ENCODE data around the gene MUC13. TPM values are rescaled to one million over a fixed set of nuclear protein-coding genes. Genes with fewer than 3 reads are reported as not detected.
A peak's percentile ranks its signal among the peaks of the same experiment; 100 is the strongest.

The MUC13 gene
- total RNA-seq, 2 experiments from 2014 or later, result not detected

- ChIA-PET POLR2A (no interaction called here), CTCF (interaction anchor here (0.6 to 2.9 kb wide), 4 partner anchors 11 to 129 kb away, joined by 3 to 15 read pairs (median 4); no protein-coding TSS in a partner anchor)
- H3K27me3 Mint-ChIP-seq (ENCODE audit: low read depth), result peaks cover 35% of the 10 kb centered on the region
- ATAC-seq (no peak), DNase-seq (no peak)
- H3K27ac Mint-ChIP-seq, result no peak overlapping the region
- no peak overlapping the region for H3K4me3 Mint-ChIP-seq
- H3K36me3 Mint-ChIP-seq (ENCODE audit: low read depth), result no peaks in the 10 kb centered on the region
- no peaks in the 10 kb centered on the region for H3K9me3 Mint-ChIP-seq (ENCODE audit: insufficient read depth)
- no peaks in the 10 kb centered on the region for H3K4me1 Mint-ChIP-seq (ENCODE audit: low read depth)
These were observed 43.9 kb downstream of the MUC13 start for GRCh38 chr3:124890573-124891190.

- Mint-ChIP-seq H3K4me3 (no peak overlapping the region), H3K4me1 (ENCODE audit: low read depth) (no peaks in the 10 kb centered on the region), H3K36me3 (ENCODE audit: low read depth) (no peaks in the 10 kb centered on the region), H3K27ac (no peak overlapping the region), H3K9me3 (ENCODE audit: insufficient read depth) (no peaks in the 10 kb centered on the region), H3K27me3 (ENCODE audit: low read depth) (peaks cover 50% of the 10 kb centered on the region)
- ATAC-seq (no peak), DNase-seq (no peak)
- ChIA-PET POLR2A (no interaction called here), CTCF (interaction anchor here (1.2 to 2.2 kb wide), 2 partner anchors 22 to 128 kb away, joined by 4 to 5 read pairs; no protein-coding TSS in a partner anchor)
These were observed 45.8 kb downstream of the MUC13 start for GRCh38 chr3:124888482-124889441.

- no peak overlapping the region for H3K27ac Mint-ChIP-seq
- no peak for DNase-seq
- no peaks in the 10 kb centered on the region for H3K9me3 Mint-ChIP-seq (ENCODE audit: insufficient read depth)
- POLR2A ChIA-PET, result no interaction called here
- CTCF ChIA-PET, result interaction anchor here (1.2 kb wide), 1 partner anchor 127 kb away, joined by 4 read pairs; no protein-coding TSS in a partner anchor
- H3K4me1 Mint-ChIP-seq (ENCODE audit: low read depth), result no peaks in the 10 kb centered on the region
- H3K36me3 Mint-ChIP-seq (ENCODE audit: low read depth), result no peaks in the 10 kb centered on the region
- peak overlapping the region; percentile 52 for H3K4me3 Mint-ChIP-seq
- peaks cover 52% of the 10 kb centered on the region for H3K27me3 Mint-ChIP-seq (ENCODE audit: low read depth)
- ATAC-seq, result no peak
These were observed 46.6 kb downstream of the MUC13 start for GRCh38 chr3:124887932-124888298.

DNA sequence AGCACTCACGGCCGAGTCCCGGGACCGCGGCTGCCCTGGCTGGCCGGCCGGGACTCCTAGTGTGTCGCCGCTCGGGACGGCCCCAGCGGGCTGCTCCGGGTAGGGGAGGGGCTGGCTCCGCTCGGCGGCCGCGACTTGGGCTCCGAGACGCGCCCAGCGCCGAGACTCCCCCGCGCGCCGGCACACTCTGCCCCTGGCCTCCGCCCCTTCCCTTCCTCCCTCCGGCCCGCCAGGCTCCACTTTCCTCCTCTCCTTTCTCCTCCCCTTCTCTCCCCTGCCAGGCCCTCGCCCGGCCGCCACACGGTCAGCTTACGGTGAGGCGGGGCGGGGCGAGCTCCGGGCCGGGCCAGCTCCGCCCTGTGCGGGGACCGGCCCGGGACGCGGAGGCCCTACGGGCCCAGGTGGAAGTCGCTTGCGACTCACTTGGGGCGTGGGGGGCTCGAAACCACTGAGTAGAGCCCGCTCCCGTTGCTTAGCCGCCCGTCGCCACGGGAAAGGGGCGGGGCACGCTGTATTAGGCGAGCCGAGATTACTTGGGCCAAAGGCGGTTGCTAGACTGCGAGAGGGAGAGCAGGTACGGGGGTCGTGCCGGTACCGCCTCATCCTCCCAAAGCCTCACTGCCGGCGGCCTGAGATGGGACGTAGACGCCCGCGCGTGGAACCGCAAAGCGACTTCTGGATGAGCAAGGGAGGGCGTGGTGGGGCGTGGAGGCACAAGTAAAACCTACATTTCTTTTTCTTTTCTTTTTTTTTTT, 47.2 kb downstream of the MUC13 start, which contains the start of gene ITGB5:
TSS of gene ITGB5 (minus strand) at position 189 of the 755 bp plus-strand sequence. CDS start 365 bp downstream, outside the sequence.
- H3K27ac Mint-ChIP-seq, result no peak within 1 kb of the TSS
- no peaks in the 10 kb centered on the region for H3K36me3 Mint-ChIP-seq (ENCODE audit: low read depth)
- H3K4me1 Mint-ChIP-seq (ENCODE audit: low read depth), result no peaks in the 10 kb centered on the region
- ATAC-seq (peak; percentile 81), DNase-seq (peak; percentile 30)
- H3K27me3 Mint-ChIP-seq (ENCODE audit: low read depth), result peaks cover 58% of the 10 kb centered on the region
- ChIA-PET CTCF (interaction anchor here (0.7 to 1.3 kb wide), 3 partner anchors 14 to 127 kb away, joined by 3 to 4 read pairs (median 3); no protein-coding TSS in a partner anchor), POLR2A (no interaction called here)
- no peaks in the 10 kb centered on the region for H3K9me3 Mint-ChIP-seq (ENCODE audit: insufficient read depth)
- peak within 1 kb of the TSS; percentile 52 for H3K4me3 Mint-ChIP-seq

DNA sequence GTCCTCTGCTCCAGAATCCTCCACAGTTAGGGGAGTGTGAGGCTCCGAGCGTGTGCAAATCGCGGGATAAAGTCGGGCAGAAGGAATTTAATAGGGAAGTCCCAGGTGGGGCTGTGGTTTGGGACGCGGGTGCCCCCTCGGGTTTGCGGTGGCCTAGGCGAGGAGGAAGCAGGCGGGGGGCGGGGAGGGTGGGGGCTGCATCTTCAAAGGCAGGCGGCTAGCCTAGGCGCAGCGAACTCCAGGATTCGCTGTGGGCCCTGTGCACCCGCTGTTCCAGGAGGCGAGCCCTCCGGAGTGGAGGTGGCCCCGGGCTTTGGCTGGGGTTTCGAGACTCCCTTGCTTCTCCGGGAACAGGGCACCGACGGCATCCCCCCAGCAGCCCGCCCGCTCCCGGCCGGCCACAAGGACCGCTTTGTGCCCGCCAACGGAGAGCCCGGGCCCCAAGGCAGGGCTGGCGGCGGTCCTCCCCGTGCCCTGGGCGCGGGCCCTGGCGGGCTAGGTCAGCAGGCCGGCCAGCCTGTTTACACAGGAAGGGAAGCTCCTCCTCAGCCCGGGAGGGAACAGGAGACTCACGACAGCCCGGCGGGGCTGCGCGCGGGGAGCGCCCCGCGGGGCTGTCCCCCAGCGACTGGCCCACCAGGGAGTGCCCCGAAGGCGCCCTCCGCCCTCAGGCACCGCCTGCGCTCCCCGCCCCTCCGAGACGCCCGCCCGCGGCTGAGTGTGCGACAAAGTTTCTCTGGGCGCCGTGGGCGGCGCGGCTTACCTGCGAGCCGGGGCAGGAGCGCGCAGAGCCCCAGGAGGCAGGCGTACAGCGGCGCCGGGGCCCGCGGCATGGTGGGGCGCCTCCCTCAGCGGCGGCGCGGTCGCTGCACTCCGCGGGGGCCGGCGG, 48.1 kb downstream of the MUC13 start:
- Mint-ChIP-seq H3K4me3 (peak overlapping the region; percentile 17), H3K4me1 (ENCODE audit: low read depth) (no peaks in the 10 kb centered on the region), H3K36me3 (ENCODE audit: low read depth) (no peaks in the 10 kb centered on the region), H3K9me3 (ENCODE audit: insufficient read depth) (no peaks in the 10 kb centered on the region), H3K27me3 (ENCODE audit: low read depth) (peaks cover 63% of the 10 kb centered on the region), H3K27ac (no peak overlapping the region)
- ATAC-seq, result peak; percentile 63
- ChIA-PET POLR2A (no interaction called here), CTCF (interaction anchor here (0.7 to 1.3 kb wide), 2 partner anchors 15 to 126 kb away, joined by 3 read pairs; no protein-coding TSS in a partner anchor)
- no peak for DNase-seq

DNA sequence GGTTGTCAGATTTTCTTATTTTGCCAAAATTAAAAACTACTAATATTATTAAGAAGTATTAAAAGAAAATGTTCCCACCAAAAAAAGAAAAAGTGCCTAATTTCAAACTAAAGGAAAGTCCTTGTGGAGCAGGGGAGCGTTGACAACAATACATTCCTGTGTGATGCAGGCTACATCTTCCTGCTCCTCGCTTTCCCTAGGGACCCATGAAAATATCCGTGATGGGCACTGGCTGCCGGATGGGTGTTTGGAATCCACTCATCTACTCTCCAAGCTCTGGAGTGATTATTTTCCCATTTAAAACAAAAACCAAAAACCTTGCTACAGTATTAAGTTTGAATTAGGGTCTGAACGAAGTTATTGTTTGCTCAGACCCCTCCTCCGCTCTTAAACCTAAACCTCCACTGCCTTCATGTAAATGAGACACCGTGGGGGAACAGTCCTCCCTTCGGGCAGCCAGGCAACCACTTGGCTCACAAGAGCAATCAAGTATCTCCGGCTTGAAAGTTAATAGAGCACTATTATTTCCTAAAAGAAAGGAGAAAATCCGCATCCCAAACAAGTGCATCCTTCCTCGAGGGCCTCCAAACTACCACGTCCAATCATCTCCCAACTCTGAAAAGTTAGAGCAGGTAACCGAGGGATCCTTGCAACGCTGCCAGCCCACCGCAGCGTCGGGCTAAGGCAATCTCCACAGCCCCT, 48.9 kb downstream of the MUC13 start:
- ATAC-seq (no peak), DNase-seq (no peak)
- H3K27ac Mint-ChIP-seq, result no peak overlapping the region
- no peaks in the 10 kb centered on the region for H3K4me1 Mint-ChIP-seq (ENCODE audit: low read depth)
- CTCF ChIA-PET, result no interaction called here
- peak overlapping the region; percentile 17 for H3K4me3 Mint-ChIP-seq
- H3K27me3 Mint-ChIP-seq (ENCODE audit: low read depth), result peaks cover 61% of the 10 kb centered on the region
- H3K36me3 Mint-ChIP-seq (ENCODE audit: low read depth), result no peaks in the 10 kb centered on the region
- no peaks in the 10 kb centered on the region for H3K9me3 Mint-ChIP-seq (ENCODE audit: insufficient read depth)
- POLR2A ChIA-PET, result no interaction called here

DNA sequence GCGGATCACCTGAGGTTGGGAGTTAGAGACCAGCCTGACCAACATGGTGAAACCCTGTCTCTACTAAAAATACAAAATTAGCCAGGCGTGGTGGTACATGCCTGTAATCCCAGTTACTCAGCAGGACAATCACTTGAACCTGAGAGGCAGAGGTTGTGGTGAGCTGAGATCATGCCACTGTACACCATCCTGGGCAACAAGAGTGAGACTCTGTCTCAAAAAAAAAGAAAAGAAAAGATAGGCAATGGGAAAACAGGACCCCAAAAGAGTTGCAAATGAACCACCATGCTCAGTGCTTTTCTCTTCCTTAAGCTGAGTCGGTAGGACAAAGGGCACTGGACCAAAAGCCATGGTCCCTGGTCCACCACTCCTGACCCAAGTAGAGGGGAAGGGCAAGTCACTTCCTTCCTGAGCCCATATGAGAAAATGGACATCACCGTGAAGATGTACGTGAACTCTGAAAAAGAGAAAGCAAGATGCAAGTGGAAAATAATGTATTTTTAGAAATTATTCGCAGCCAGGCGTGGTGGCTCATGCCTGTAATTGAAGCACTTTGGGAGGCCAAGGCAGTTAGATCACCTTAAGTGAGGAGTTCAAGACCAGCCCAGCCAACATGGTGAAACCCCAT, 50.0 kb downstream of the MUC13 start:
- no peak for DNase-seq
- ChIA-PET CTCF (no interaction called here), POLR2A (no interaction called here)
- no peak overlapping the region for H3K4me3 Mint-ChIP-seq
- H3K36me3 Mint-ChIP-seq (ENCODE audit: low read depth), result no peaks in the 10 kb centered on the region
- peaks cover 60% of the 10 kb centered on the region for H3K27me3 Mint-ChIP-seq (ENCODE audit: low read depth)
- H3K9me3 Mint-ChIP-seq (ENCODE audit: insufficient read depth), result no peaks in the 10 kb centered on the region
- no peaks in the 10 kb centered on the region for H3K4me1 Mint-ChIP-seq (ENCODE audit: low read depth)
- ATAC-seq, result no peak
- H3K27ac Mint-ChIP-seq, result no peak overlapping the region

GRCh38 chr3:124883766-124884473, 50.6 kb downstream of the MUC13 start:
- no peak overlapping the region for H3K4me3 Mint-ChIP-seq
- ChIA-PET CTCF (interaction anchor here (2.8 kb wide), 1 partner anchor 123 kb away, joined by 11 read pairs; no protein-coding TSS in a partner anchor), POLR2A (no interaction called here)
- no peak overlapping the region for H3K27ac Mint-ChIP-seq
- peaks cover 6% of the 10 kb centered on the region for H3K4me1 Mint-ChIP-seq (ENCODE audit: low read depth)
- H3K36me3 Mint-ChIP-seq (ENCODE audit: low read depth), result no peaks in the 10 kb centered on the region
- no peaks in the 10 kb centered on the region for H3K9me3 Mint-ChIP-seq (ENCODE audit: insufficient read depth)
- ATAC-seq (no peak), DNase-seq (no peak)
- peaks cover 58% of the 10 kb centered on the region for H3K27me3 Mint-ChIP-seq (ENCODE audit: low read depth)

DNA sequence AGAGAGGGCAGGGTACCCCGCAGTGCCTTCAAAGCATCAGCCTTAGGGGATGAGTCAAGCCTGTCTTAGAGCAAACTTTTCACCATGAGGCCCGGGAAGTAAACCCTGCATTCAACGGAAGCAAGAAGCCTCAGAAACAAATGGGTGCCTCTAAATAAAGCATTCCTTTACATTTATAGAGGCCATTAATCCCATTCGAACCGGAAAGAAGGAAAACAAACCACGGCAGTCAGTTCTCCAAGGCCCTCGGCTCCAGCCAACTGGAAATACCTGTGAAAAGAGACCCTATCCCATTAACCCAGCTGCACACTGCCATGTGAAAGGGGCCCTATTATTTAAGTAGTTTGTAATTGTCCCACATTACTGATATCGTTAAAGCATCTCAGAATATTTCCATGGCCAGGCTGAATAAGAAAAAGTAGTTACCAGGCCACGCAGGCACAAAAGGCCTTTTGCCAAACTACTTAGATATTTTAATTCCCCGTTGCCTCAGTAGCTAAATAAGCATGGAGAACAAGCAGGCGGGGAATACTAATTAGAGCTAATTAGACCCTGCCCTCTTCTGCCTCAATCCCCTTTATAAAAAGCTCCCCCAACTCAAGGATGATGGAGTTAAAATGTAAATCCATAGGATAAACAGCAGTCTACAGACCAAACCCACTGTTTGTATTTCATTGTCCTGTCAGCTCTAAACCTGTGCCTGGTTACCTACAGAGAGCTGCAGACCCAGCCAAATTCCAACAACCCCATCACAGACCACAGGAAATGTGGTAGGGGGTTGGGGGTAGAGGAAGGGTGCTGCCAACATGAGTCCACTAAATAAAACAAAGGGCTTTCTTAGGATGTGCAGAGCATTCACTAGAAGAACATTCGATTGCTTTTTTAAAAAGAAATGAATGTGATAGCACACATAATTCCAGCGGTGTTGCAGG, 51.5 kb downstream of the MUC13 start:
- H3K27ac Mint-ChIP-seq, result no peak overlapping the region
- H3K36me3 Mint-ChIP-seq (ENCODE audit: low read depth), result no peaks in the 10 kb centered on the region
- peaks cover 12% of the 10 kb centered on the region for H3K4me1 Mint-ChIP-seq (ENCODE audit: low read depth)
- H3K4me3 Mint-ChIP-seq, result no peak overlapping the region
- no peak for ATAC-seq
- ChIA-PET CTCF (interaction anchor here (2.8 kb wide), 1 partner anchor 122 kb away, joined by 11 read pairs; no protein-coding TSS in a partner anchor), POLR2A (no interaction called here)
- peaks cover 50% of the 10 kb centered on the region for H3K27me3 Mint-ChIP-seq (ENCODE audit: low read depth)
- no peak for DNase-seq
- no peaks in the 10 kb centered on the region for H3K9me3 Mint-ChIP-seq (ENCODE audit: insufficient read depth)
